AG04449 (cell line): ENCODE measurements around the gene PVR.

ENCODE experiments used
- CTCF ChIA-PET: fragments of 350-600 bp; formaldehyde crosslinking; extraction: SDS; loops from one replicate; lab custom pipeline; 2021; ENCODE audit warnings: antibody characterized with exemption; lab: Yijun Ruan, JAX
- POLR2A ChIA-PET: fragments of 400-600, 350-600 bp; formaldehyde crosslinking; extraction: SDS; loops from one replicate; lab custom pipeline; 2020; ENCODE audit warnings: antibody characterized with exemption, inconsistent platforms; lab: Yijun Ruan, JAX
- DNase-seq: peaks from one replicate; pipeline ENCODE4 v3.0.0-alpha.2; 2010; ENCODE audit warnings: low read depth, low spot score
- H3K4me3 ChIP-seq: 2 replicates; pipeline ENCODE4 v1.5.1; 2011; ENCODE audit warnings: low read depth, mild to moderate bottlenecking, control low read depth, low read length
- TF ChIP-seq, protein P1 (sequence below): IDR thresholded peaks from one replicate; pipeline ENCODE4 v1.5.1; 2011; ENCODE audit warnings: mild to moderate bottlenecking, moderate library complexity, low read length, control low read depth, inconsistent platforms; ENCODE audit not compliant: insufficient read depth; ENCODE audit errors: missing control alignments

The PVR gene

DNA sequence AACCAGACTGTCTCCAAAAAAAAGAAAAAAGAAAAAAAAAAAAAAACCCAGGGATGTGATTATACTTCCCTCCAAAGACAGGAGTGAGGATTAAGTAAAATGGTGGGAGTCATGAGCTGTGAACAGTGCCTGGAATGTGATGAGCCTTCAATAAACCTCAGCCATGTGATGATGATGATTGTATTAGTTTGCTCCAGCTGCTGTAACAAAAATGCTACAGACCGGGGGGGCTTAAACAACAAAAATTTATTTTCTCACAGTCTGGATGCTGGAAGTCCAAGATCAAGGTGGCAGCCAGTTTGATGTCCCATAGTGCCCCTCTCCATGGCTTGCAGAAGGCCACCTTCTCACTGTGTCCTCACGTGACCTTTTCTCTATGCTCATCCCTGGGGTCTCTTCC lies 8.9 kb upstream of the PVR start:
- ChIA-PET POLR2A (no interaction called here), CTCF (interaction anchor here (0.9 to 3.6 kb wide), 3 partner anchors 23 to 136 kb away, joined by 3 to 19 read pairs (median 6); no protein-coding TSS in a partner anchor)
- H3K4me3 ChIP-seq = no peak overlapping the region
- no peak for DNase-seq
- TF ChIP-seq, protein P1, sequence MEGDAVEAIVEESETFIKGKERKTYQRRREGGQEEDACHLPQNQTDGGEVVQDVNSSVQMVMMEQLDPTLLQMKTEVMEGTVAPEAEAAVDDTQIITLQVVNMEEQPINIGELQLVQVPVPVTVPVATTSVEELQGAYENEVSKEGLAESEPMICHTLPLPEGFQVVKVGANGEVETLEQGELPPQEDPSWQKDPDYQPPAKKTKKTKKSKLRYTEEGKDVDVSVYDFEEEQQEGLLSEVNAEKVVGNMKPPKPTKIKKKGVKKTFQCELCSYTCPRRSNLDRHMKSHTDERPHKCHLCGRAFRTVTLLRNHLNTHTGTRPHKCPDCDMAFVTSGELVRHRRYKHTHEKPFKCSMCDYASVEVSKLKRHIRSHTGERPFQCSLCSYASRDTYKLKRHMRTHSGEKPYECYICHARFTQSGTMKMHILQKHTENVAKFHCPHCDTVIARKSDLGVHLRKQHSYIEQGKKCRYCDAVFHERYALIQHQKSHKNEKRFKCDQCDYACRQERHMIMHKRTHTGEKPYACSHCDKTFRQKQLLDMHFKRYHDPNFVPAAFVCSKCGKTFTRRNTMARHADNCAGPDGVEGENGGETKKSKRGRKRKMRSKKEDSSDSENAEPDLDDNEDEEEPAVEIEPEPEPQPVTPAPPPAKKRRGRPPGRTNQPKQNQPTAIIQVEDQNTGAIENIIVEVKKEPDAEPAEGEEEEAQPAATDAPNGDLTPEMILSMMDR = no peak

DNA sequence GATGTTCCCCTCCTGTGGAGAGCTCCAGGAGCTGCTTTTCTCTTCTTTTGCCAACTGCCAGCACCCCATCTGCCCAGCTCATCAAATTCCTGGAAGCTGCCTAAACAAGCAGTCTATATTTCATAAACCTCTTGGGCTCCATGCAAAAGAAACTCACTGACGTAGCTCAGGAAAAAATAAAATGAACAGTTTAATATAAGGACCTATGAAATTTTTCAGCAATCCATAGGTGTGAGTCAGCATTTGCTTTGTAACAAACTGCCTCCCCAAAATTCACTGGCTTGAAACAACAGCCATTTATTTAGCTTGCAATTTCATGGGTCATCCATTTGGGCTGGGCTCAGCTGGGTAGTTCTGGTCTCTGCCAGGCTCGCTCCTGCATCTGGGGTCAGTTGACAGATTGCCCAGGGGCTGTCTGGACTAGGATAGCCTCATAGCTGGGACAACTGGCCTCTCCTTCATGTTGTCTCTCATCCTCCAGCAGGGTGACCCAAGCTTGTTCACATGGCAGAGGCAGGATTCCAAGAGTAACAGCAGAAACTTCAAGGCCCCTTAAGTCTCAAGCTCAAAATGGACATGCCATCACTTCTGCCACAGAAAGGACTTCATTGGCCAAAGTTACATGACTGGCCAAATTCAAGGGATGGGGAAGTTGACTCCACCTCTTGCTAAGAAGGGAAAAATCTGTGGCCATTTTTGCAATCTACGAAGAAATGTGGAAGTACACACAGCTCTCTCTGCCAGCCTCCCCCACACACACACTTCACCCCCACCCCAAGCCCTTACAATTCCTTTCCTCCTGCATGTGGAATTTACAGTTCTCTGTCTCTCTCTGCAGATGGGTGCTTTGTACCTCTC lies 7.9 kb upstream of the PVR start:
- CTCF ChIA-PET = interaction anchor here (0.9 to 3.6 kb wide), 9 partner anchors 9 to 135 kb away, joined by 3 to 19 read pairs (median 3); no protein-coding TSS in a partner anchor
- DNase-seq = no peak

DNA sequence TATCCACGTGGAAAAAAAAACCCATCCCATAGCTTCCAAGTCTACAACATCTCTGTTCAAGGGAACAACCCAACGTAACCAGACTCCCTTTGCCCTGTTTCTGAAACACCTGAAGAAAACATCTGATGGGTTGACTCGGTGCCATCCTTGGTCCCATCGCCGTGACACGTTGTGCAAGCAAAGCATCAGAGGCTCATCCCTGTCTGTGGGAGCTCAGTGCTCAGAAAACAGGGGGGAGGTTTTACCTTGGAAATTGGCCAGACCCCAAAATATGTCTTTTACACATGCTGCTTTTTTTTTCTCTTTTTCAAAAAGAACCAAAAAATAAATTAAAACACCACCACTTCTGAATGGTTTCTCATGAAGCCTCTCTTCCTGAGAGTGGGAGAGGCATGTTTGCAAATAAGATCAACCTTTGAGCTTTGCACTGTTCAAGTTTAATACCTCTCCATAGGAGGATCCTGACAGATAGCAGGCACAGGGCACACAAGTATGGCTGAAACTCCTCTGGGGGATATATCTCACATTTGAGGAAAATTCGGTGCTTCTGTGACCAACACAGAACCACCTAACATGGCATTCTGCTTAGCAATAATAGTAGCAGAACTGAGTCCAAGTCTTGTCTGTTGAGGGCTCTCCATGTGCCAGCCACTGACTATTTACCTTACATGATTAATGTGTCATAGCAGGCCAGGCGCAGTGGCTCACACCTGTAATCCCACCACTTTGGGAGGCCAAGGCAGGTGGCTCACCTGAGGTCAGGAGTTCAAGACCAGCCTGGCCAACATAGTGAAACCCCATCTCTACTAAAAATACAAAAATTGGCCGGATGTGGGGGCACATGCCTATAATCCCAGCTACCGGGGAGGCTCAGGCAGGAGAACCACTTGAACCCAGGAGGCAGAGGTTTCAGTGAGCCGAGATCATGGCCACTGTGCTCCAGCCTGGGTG lies 7.0 kb upstream of the PVR start:
- TF ChIP-seq, protein P1 = no peak
- DNase-seq = no peak
- ChIA-PET CTCF (interaction anchor here (1.0 to 4.2 kb wide), 7 partner anchors 10 to 67 kb away, joined by 3 to 21 read pairs (median 3); no protein-coding TSS in a partner anchor), POLR2A (interaction anchor here (1.0 to 2.0 kb wide), 2 partner anchors 10 to 20 kb away, joined by 3 to 8 read pairs; no protein-coding TSS in a partner anchor)
- H3K4me3 ChIP-seq = no peak overlapping the region

More for the DNA sequence above, 7.9 kb upstream of the PVR start:
- POLR2A ChIA-PET = interaction anchor here (1.0 to 2.0 kb wide), 2 partner anchors 9 to 21 kb away, joined by 3 to 8 read pairs; no protein-coding TSS in a partner anchor
- TF ChIP-seq, protein P1 = no peak
- H3K4me3 ChIP-seq = no peak overlapping the region

DNA sequence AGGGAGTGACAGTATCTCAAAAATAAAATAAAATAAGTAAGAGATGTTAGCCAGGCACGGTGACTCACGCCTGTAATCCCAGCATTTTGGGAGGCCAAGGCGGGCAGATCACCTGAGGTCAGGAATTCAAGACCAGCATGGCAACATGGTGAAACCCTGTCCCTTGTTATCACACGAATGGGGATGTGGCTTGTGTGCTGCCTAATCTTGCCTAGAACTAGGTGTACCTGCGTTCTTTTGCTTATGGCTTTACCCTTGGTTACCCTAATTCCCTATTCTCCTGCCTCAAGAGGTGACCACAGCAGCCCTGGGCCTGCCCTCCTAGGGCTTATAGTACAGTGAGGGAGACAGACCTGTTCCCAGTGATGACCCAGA lies 6.3 kb upstream of the PVR start:
- ChIA-PET CTCF (interaction anchor here (4.2 kb wide), 1 partner anchor 20 kb away, joined by 21 read pairs; no protein-coding TSS in a partner anchor), POLR2A (no interaction called here)
- no peak for DNase-seq
- TF ChIP-seq, protein P1 = no peak
- no peak overlapping the region for H3K4me3 ChIP-seq

DNA sequence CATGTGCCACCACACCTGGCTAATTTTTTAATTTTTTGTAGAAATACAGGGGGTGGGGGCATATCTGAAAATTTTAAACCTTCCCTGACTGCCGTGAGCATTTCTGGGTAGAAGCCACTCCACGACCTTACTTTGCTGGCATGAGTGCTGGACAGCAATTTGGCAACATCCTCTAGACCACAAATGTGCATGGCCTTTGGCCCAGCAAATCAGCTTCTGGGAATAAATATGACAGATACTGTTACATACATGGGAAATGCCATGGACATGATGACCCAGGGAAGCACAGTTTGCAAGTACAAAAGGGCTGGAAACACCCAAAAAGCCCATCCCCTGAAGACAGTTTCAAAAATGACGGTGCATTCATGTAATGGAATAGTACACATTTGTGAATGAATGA lies 3.2 kb upstream of the PVR start:
- ChIA-PET CTCF (interaction anchor here (0.6 to 4.2 kb wide), 7 partner anchors 14 to 89 kb away, joined by 3 to 21 read pairs (median 3); no protein-coding TSS in a partner anchor), POLR2A (interaction anchor here (2.1 kb wide), 1 partner anchor 14 kb away, joined by 5 read pairs; no protein-coding TSS in a partner anchor)
- DNase-seq = no peak
- TF ChIP-seq, protein P1 = no peak
- no peak overlapping the region for H3K4me3 ChIP-seq
